ENCODE results near the gene FARSA.

The FARSA gene

DNA sequence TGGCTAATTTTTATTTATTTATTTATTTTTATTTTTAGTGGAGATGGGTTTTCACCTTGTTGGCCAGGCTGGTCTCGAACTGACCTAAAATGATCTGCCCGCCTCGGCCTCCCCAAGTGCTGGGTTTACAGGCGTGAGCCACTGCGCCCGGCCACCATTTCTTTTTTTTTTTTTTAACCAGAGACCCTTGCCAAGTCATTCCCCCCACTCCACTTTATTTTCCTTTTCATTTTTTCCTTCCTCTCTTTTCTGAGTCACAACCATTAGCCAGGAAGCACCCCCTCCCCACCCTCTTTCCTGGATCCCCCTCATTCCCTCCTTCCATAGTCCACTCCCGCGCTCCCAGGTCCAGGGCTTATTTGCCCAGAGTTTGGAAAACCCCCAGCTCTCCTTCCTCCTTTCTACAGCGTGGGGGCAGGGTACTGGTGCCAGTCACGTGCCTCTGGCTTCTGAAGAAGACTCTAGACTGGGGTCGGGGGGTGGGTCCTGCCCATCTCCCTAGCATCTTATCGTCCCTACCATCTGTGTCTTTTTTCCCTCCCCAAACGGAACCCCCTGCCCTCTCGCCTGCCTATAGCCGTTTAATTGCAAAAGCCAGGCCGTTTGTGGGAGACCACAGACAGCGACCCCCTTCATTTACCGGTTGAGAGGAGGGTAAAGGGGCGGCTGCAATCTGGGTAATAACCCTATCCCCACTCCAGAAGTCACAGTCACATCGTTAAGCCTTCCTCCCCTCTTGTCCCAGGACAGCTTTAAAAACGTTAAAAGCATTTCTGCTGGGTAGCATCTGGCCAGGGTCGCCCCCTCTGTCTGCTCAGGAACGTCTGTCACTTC is 3.8 kb upstream of the FARSA start:
- H3K4me3 ChIP-seq (ENCODE audit: low read depth, low read length) = peak overlapping the region; percentile 100
- in situ Hi-C loops (cut with HindIII; ENCODE audit: low sequenced_read_pairs) = no loop called here
- DNase-seq (ENCODE audit: low read depth) = no peak
- TF ChIP-seq CTCF (IDR thresholded peaks at IDR 0.05; ENCODE audit: low read depth, low read length, missing control alignments) = no peak

GRCh38 chr19:12936582-12936981 is 3.1 kb upstream of the FARSA start:
- in situ Hi-C loops (cut with HindIII; ENCODE audit: low sequenced_read_pairs) = no loop called here

GRCh38 chr19:12935071-12935470 is 1.6 kb upstream of the FARSA start:
- no peak overlapping the region for H3K4me3 ChIP-seq (ENCODE audit: low read depth, low read length)
- DNase-seq (ENCODE audit: low read depth) = no peak

More at GRCh38 chr19:12936582-12936981, 3.1 kb upstream of the FARSA start:
- DNase-seq (ENCODE audit: low read depth) = no peak
- no peak for TF ChIP-seq CTCF (IDR thresholded peaks at IDR 0.05; ENCODE audit: low read depth, low read length, missing control alignments)
- no peak overlapping the region for H3K4me3 ChIP-seq (ENCODE audit: low read depth, low read length)

DNA sequence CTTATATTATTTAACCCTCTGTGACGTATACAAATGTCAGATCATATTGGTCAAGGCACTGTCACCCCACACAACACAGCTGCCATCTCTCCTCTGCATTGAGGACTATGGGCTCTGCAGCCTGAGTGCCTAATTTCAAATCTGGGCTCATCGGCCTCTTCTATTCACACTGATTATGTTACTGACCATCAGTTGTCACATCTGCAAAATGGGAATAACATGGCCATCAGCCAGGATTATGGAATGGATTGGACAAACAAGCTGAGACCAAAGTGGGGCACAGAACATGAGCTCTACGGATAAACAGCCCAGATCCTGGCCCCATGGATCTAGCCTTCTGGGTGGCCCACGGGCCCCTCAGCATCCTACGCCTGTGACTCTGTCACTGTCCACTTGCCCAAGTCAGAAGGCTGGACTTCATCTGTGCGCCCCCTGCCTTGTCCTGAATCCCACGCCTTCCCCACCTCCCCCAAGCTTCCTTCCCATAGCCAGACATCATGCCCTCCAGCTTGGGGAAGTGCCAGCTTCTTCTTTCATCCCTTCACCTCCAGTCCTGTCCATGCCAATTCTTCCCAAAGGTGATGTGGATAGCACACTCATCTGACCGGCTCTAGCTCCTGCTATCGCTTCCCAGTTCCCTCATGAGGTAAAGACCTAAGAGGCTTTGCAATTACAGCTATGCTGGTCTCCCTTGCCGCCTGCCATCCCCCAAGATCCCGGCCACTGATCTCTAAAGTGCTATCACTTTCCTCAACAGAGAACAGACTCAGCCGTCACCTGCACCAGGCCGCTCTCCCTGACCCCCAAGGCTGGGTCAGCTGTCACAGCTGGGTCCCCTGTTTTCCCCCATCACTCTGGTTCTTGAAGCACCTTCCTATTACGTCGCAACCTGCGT is 872 bp downstream of the FARSA start:
- no peak for TF ChIP-seq CTCF (IDR thresholded peaks at IDR 0.05; ENCODE audit: low read depth, low read length, missing control alignments)
- H3K4me3 ChIP-seq (ENCODE audit: low read depth, low read length) = peak overlapping the region; percentile 77
- DNase-seq (ENCODE audit: low read depth) = no peak
- in situ Hi-C loops (cut with HindIII; ENCODE audit: low sequenced_read_pairs) = no loop called here

More at GRCh38 chr19:12935071-12935470, 1.6 kb upstream of the FARSA start:
- TF ChIP-seq CTCF (IDR thresholded peaks at IDR 0.05; ENCODE audit: low read depth, low read length, missing control alignments) = no peak
- in situ Hi-C loops (cut with HindIII; ENCODE audit: low sequenced_read_pairs) = no loop called here

DNA sequence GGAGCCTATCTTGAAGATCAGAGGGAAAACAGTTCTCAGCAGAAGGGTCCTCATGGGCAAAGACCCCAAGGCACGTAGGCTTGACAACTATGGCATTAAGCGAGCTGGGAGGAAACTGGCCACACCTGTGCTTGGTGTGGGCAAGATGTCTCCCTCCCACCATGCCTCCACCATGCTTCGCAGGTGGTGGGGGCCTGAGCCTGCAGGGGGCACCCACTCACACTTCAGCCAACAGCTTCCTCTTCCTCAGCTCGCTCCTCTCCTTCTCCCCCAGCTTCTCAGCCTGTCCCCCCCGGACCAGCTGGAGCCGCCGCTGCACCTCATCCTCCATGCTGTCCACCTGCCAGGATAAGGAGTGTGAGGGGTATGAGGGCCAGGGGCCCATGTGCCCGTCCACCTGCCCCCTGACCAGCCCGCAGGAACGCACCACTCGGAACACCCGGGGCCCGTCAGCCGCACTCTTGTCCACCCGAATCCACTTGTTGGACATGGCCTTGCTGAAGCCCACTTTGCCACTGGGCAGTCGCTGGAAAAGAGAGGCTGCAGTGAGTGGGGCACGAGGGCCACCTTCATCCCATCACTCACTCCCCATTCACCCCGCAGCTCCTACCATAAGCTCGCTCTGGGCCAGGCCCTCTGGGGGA is 3.4 kb downstream of the FARSA start:
- in situ Hi-C loops (cut with HindIII; ENCODE audit: low sequenced_read_pairs) = no loop called here
- no peak for DNase-seq (ENCODE audit: low read depth)
- TF ChIP-seq CTCF (IDR thresholded peaks at IDR 0.05; ENCODE audit: low read depth, low read length, missing control alignments) = no peak
- no peak overlapping the region for H3K4me3 ChIP-seq (ENCODE audit: low read depth, low read length)

DNA sequence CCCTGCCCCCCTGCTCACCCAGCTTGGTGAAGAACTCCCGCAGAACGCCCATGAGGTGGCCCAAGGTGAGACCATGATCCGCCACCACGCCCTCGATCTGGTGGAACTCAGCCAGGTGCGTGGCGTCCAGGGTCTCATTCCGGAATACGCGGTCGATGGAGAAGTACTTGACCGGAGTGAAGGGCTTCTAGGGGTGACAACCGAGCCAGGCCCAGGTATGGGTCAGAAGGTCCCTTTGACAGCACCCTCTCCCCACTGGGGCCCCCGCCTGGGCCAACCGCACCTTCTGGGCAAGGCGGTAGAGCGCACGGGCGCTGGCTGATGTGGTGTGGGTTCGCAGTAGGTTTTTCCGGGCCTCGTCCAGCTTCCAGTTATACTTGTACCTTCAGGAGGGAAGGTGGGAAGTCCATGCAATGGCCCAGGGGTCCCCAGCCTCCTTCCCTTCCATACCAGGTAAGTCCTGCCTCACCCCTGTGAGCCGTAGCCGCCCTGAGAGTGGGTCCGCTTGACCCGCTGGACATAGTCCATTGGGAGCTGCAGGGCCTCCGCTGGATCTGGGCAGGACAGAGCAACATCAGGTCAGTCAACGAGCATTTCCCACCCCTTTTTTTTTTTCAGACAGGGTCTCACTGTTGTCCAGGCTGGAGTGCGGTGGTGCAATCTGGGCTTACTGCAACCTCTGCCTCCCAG is 8.7 kb downstream of the FARSA start:
- H3K4me3 ChIP-seq (ENCODE audit: low read depth, low read length) = no peak overlapping the region
- DNase-seq (ENCODE audit: low read depth) = no peak
- in situ Hi-C loops (cut with HindIII; ENCODE audit: low sequenced_read_pairs) = no loop called here
- no peak for TF ChIP-seq CTCF (IDR thresholded peaks at IDR 0.05; ENCODE audit: low read depth, low read length, missing control alignments)
